ENCODE results near the gene COPS8. TPM values are rescaled to one million over a fixed set of nuclear protein-coding genes. Genes with fewer than 3 reads are reported as not detected.

The COPS8 gene
- total RNA-seq, 2 donors from 2014 or later, result 106 to 162 TPM

- H3K27ac ChIP-seq, result no peak overlapping the region
- no peak for TF ChIP-seq CTCF (IDR thresholded peaks at IDR 0.05)
- no peaks in the 10 kb centered on the region for H3K36me3 ChIP-seq
- no peak for DNase-seq (ENCODE audit: low spot score)
- H3K9me3 ChIP-seq, result no peaks in the 10 kb centered on the region
- no peaks in the 10 kb centered on the region for H3K27me3 ChIP-seq
- no peak overlapping the region for H3K4me3 ChIP-seq
- H3K4me1 ChIP-seq, result no peaks in the 10 kb centered on the region
Measured at GRCh38 chr2:237139123-237139675, 53.5 kb downstream of the COPS8 start.

GRCh38 chr2:237140689-237141285, 55.1 kb downstream of the COPS8 start:
- Histone ChIP-seq H3K9me3 (peaks cover 0 to 3% of the 10 kb centered on the region in 2 donors), H3K4me1 (no peaks in the 10 kb centered on the region), H3K4me3 (no peak overlapping the region), H3K27me3 (no peaks in the 10 kb centered on the region), H3K36me3 (no peaks in the 10 kb centered on the region), H3K27ac (no peak overlapping the region)
- no peak for DNase-seq (ENCODE audit: low spot score)
- TF ChIP-seq CTCF (IDR thresholded peaks at IDR 0.05), result no peak

DNA sequence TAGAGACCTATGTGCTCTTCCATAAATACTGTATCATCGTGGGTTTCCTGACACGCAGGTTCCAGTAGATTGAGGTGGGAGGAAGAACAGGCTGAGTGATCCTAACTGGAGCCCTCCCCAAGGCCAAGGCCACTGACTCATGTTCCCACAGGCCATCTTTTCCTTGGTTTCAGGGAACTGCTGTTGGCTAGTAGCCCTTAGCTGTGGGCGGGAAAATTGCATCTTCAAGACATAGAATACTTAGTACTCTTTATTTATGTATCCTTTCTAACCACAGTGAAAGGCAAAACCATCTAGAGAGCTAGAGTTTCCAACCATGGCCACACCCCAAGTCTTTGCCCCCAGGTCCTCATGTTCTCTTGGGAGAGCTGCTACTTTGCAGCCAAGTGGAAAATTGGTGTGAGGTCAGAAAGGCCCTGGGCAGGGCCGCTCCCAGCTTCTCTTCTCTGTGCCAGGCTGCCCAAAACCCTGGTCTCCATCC, 55.9 kb downstream of the COPS8 start:
- Histone ChIP-seq H3K4me3 (no peak overlapping the region), H3K9me3 (peaks cover 0 to 12% of the 10 kb centered on the region in 2 donors), H3K4me1 (no peaks in the 10 kb centered on the region), H3K27ac (no peak overlapping the region), H3K27me3 (no peaks in the 10 kb centered on the region), H3K36me3 (no peaks in the 10 kb centered on the region)
- no peak for DNase-seq (ENCODE audit: low spot score)
- TF ChIP-seq CTCF (IDR thresholded peaks at IDR 0.05), result no peak

DNA sequence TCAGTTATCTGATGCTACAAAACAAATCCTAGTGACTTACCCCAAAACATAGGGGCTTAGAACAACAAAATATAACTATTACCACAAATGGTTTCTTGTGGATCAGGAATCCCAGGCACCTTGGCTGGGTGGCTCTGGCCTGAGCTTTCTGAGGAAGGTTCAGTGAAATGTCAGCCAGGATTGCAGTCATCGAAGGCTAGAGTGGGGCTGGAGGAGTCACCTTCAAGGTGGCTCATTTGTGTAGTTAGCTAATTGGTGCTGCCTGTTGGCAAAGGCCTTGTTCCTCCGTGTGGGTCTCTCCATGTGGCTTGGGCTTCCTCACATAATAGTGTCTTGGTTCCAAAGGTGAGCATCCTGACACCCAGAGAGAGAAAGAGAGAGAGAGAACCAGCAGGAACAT, 57.4 kb downstream of the COPS8 start:
- H3K9me3 ChIP-seq, result peaks cover 0 to 27% of the 10 kb centered on the region in 2 donors
- no peaks in the 10 kb centered on the region for H3K36me3 ChIP-seq
- H3K27me3 ChIP-seq, result no peaks in the 10 kb centered on the region
- TF ChIP-seq CTCF (IDR thresholded peaks at IDR 0.05), result no peak
- H3K4me1 ChIP-seq, result no peaks in the 10 kb centered on the region
- no peak for DNase-seq (ENCODE audit: low spot score)
- no peak overlapping the region for H3K4me3 ChIP-seq
- peak overlapping the region in 1 of 2 donors; percentile 28 for H3K27ac ChIP-seq

- Histone ChIP-seq H3K27ac (peak overlapping the region in 1 of 2 donors; percentile 28), H3K9me3 (peaks cover 0 to 27% of the 10 kb centered on the region in 2 donors), H3K4me1 (no peaks in the 10 kb centered on the region), H3K27me3 (no peaks in the 10 kb centered on the region), H3K36me3 (no peaks in the 10 kb centered on the region), H3K4me3 (no peak overlapping the region)
- DNase-seq (ENCODE audit: low spot score), result no peak
- no peak for TF ChIP-seq CTCF (IDR thresholded peaks at IDR 0.05)
Measured at GRCh38 chr2:237143676-237144440, 58.2 kb downstream of the COPS8 start.

Measured in right atrium auricular region (tissue), 2 donors.